HL-60 (cell line): ENCODE data around the gene GPR17.

Experiments used
- DNase-seq, 2 experiments: peaks; one replicate each; pipeline ENCODE4 v3.0.0-alpha.2; 2010 to 2020; ENCODE audit warnings: low read depth in 1 of 2, low spot score in 1 of 2
- H3K27ac ChIP-seq: fragments of 250-450 bp; sonication (Bioruptor Pico); replicated peaks from 2 replicates; pipeline ENCODE4 v1.5.1; 2020; ENCODE audit warnings: mild to moderate bottlenecking, moderate library complexity
- H3K27me3 ChIP-seq: fragments of 250-450 bp; sonication (Bioruptor Pico); 2 replicates; pipeline ENCODE4 v1.5.1; 2021; ENCODE audit warnings: mild to moderate bottlenecking, moderate library complexity; ENCODE audit not compliant: insufficient read depth, poor library complexity, severe bottlenecking
- H3K4me3 ChIP-seq: replicated peaks from 2 replicates; pipeline ENCODE4 v1.5.1; 2011; ENCODE audit warnings: mild to moderate bottlenecking, control low read depth, low read length; ENCODE audit not compliant: insufficient read depth
- CTCF ChIP-seq: IDR thresholded peaks from one replicate; pipeline ENCODE4 v1.5.1; 2011; ENCODE audit warnings: low read length, control low read depth, inconsistent platforms; ENCODE audit not compliant: insufficient read depth
- GABPA ChIP-seq: IDR thresholded peaks from 2 replicates; pipeline ENCODE4 v1.6.1; 2012; ENCODE audit warnings: low read depth
- POLR2AphosphoS5 ChIP-seq: IDR thresholded peaks from 2 replicates; pipeline ENCODE4 v1.6.1; 2012; ENCODE audit warnings: low read depth
- SPI1 ChIP-seq: IDR thresholded peaks from 2 replicates; pipeline ENCODE4 v1.6.1; 2012; ENCODE audit warnings: low read depth, mild to moderate bottlenecking, borderline replicate concordance
- TF ChIP-seq, protein P1 (sequence below): IDR thresholded peaks from 2 replicates; pipeline ENCODE4 v1.6.1; 2012; ENCODE audit warnings: low read depth; ENCODE audit not compliant: insufficient replicate concordance

GPR17 gene

DNA sequence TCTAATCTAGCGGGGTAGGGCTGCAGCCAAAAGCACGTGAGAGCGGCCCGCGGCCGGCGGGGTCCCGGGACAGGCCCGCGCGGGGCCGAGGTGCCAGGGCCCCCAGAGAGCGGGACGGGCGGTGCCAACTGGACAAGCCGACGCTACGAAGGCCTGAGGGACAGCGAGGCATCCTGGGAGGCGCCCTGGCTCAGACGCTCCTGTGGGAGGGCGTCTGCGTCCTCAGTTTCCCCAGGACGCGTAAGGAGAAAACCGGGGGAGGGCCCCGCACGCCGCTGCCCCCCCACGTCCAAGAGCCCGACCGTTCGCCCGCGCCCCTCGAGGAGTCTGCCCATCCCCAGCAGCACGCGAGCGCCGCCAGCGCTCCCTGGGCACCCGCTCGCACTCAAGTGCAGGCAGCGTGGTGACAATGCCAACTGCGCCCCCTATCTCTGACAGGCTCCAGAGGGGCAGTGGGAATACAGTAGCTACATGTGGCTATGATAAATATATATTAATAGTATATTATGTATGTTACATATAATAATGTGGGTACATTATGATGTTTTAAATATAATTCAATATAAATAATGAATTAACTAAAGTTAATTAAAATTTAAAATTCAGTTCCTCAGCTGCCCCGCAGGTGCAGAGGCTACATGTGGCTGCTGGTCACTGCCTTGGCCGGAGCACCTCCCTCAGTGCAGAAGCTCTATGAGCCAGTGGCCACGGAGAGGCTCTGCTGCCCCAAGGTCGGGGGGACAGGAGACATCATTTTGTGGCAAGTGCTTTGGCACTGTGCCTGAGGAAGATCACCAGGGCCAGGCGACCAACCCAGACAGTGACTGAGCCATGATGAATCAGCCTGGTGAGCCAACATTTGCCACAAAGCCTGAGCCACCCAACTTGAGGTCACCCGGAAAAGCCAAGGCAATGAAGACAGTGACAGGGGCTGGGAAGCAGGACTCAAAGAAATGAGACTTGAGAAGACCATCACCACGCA lies 49.8 kb downstream of the GPR17 start:
- Histone ChIP-seq H3K27me3 (no peaks in the 10 kb centered on the region), H3K27ac (no peak overlapping the region), H3K4me3 (no peak overlapping the region)
- peak in 1 of 2 experiments; percentile 61 for DNase-seq
- peak; percentile 8 for TF ChIP-seq CTCF
- TF ChIP-seq POLR2AphosphoS5 = no peak
- TF ChIP-seq, protein P1, sequence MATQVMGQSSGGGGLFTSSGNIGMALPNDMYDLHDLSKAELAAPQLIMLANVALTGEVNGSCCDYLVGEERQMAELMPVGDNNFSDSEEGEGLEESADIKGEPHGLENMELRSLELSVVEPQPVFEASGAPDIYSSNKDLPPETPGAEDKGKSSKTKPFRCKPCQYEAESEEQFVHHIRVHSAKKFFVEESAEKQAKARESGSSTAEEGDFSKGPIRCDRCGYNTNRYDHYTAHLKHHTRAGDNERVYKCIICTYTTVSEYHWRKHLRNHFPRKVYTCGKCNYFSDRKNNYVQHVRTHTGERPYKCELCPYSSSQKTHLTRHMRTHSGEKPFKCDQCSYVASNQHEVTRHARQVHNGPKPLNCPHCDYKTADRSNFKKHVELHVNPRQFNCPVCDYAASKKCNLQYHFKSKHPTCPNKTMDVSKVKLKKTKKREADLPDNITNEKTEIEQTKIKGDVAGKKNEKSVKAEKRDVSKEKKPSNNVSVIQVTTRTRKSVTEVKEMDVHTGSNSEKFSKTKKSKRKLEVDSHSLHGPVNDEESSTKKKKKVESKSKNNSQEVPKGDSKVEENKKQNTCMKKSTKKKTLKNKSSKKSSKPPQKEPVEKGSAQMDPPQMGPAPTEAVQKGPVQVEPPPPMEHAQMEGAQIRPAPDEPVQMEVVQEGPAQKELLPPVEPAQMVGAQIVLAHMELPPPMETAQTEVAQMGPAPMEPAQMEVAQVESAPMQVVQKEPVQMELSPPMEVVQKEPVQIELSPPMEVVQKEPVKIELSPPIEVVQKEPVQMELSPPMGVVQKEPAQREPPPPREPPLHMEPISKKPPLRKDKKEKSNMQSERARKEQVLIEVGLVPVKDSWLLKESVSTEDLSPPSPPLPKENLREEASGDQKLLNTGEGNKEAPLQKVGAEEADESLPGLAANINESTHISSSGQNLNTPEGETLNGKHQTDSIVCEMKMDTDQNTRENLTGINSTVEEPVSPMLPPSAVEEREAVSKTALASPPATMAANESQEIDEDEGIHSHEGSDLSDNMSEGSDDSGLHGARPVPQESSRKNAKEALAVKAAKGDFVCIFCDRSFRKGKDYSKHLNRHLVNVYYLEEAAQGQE = no peak
- TF ChIP-seq GABPA = no peak

DNA sequence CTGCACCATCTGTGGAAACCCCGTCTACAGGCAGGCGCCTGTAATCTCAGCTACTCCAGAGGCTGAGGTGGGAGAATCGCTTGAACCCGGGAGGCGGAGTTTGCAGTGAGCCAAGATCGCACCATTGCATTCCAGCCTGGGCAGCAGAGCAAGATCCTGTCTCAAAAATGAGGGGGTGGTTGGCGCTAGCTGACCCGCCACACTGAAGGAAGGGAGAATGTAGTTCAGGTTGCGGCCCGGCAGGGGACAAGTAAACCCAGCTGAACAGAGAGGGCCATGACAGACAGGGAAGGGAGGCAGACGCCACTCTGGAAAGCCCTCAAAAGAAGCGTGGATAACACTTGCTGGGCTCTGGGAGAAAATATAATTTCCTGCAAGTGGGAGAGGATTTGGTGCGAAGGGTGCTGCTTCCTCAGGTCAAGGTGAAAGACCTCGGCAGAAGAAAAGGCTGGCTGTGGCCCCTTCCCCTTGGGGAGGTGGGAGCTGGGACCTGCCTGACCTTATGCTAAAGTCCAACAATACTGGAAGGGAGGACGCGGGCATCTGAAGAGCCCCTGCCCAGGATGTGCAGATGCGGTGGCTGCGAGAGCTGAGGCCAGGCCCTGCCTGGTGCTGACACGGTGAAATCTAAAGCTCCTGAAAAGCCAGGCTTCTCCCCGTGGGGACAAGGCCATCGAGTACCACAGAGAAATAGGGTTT lies 51.7 kb downstream of the GPR17 start:
- TF ChIP-seq CTCF = no peak
- TF ChIP-seq, protein P1 = no peak
- TF ChIP-seq GABPA = no peak
- no peak for TF ChIP-seq SPI1
- no peak for TF ChIP-seq POLR2AphosphoS5

GRCh38 chr2:127698553-127699355 lies 52.8 kb downstream of the GPR17 start:
- TF ChIP-seq, protein P1 = no peak
- no peak for TF ChIP-seq SPI1
- TF ChIP-seq CTCF = no peak
- no peak for TF ChIP-seq POLR2AphosphoS5
- TF ChIP-seq GABPA = no peak
- no peak for DNase-seq
- Histone ChIP-seq H3K27me3 (no peaks in the 10 kb centered on the region), H3K4me3 (no peak overlapping the region), H3K27ac (no peak overlapping the region)

More for the DNA sequence above, 51.7 kb downstream of the GPR17 start:
- DNase-seq = no peak
- Histone ChIP-seq H3K27ac (no peak overlapping the region), H3K27me3 (no peaks in the 10 kb centered on the region), H3K4me3 (no peak overlapping the region)
